NCI-H2107 treated with DMSO at 0.1 percent for 48 hours (cell line): ENCODE data around the gene NFATC1.
"Not testable (repeated sequence)": the region's sequence is repeated elsewhere in the genome, so short reads cannot be mapped to it uniquely, and the experiment has no call there.

ENCODE experiments used
- DNase-seq: peaks from one replicate; lab custom pipeline; 2025; ENCODE audit not compliant: unreplicated experiment; lab: John Stamatoyannopoulos, UW

NFATC1 gene

DNA sequence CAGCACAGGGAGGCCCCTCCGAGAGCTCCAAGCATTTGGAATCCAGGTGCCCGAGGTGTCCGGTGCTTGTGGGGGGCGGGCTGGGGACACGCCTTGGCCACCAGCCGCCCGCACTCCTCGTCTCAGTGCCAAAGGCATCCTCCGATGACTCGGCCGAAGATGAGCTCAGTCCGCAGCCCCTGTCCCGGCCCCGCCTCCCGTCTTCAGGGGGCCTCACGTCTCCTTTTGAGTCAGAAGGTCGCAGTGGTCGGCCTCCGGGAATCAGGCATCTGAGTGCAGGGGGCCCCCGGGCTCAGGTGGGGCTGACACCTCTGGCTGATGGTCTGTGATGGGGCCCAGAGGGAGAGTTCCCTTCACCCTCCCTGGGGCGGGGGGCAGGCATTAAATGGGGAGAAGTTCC, 74.8 kb downstream of the NFATC1 start:
- no peak for DNase-seq

DNA sequence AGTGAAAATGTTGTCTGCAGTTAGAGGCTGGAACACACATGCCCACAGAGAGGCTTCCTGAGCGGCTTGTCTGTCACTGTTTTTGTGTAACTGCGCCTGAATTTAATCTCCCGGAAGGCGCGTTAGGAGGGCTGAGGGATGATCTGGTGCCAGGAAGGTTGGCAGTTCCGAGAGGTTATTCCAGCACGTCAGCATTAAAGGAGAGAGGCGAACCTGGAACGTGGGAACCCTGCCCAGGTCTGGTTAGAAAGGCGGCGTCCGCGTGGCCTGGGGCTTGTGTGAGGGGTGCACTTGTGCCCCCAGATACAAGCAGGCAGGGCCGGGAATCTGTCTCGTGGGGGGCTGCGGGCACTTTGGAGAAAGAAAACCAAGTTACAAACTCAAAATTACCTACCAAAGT, 75.3 kb downstream of the NFATC1 start:
- DNase-seq, result no peak

DNA sequence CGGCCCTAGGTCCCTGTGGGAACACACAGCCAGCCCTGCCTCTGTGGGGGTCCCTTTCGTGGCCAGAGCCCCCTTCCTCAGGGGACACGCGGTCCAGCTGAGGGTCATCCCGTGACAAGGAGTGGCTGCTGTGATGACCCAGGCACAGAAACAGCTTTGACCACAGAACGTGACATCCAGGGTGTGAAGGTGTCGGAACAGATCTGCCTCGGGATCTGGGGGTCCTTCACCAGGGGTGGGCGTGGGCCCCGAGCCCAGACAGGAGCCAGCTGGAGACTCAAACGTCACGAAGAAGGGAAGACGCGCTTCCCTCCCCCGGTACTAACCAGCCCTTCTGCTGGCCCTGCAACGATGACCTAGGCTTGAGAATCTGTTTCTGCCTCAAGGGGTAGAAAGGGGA, 75.9 kb downstream of the NFATC1 start:
- no peak for DNase-seq

DNA sequence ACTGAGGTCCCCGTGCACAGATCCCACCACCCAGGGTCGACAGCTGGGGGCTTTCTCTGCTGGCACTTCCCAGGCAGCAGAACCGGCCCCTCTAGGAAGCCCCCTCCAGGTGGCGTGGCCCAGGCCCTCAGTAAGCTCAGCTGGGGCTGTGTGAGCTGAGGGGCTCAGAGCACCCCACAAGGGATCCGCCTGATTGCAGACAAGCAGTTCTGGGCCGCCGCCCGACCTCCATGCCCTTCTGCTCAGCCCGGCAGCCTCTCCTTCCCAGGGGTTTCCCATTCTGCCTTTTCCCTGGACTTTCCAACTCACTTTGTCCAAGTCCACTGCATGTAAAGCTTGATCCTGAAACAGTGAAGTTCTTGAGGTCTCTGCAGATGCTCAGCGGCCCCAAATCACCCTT, 76.4 kb downstream of the NFATC1 start:
- no peak for DNase-seq

DNA sequence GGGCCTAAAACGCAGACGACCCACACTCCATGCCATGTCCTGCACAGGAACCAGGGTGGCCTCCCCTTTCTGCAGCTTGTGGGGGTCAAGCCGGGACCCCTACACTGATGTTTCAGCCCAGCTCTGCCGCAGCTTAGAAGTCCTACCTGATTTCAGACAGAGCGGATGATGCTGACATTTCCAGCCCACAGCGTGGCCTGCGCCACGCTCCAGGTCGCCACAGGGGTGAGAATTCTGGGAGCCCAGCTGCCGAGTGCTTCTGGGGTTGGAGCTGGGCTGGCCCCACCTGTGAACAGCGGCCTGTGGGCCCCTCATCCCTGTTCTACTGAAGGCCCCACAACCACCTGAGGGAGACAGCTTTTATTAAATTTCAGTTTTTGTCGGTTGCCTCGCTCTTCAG, 77.2 kb downstream of the NFATC1 start:
- no peak for DNase-seq

DNA sequence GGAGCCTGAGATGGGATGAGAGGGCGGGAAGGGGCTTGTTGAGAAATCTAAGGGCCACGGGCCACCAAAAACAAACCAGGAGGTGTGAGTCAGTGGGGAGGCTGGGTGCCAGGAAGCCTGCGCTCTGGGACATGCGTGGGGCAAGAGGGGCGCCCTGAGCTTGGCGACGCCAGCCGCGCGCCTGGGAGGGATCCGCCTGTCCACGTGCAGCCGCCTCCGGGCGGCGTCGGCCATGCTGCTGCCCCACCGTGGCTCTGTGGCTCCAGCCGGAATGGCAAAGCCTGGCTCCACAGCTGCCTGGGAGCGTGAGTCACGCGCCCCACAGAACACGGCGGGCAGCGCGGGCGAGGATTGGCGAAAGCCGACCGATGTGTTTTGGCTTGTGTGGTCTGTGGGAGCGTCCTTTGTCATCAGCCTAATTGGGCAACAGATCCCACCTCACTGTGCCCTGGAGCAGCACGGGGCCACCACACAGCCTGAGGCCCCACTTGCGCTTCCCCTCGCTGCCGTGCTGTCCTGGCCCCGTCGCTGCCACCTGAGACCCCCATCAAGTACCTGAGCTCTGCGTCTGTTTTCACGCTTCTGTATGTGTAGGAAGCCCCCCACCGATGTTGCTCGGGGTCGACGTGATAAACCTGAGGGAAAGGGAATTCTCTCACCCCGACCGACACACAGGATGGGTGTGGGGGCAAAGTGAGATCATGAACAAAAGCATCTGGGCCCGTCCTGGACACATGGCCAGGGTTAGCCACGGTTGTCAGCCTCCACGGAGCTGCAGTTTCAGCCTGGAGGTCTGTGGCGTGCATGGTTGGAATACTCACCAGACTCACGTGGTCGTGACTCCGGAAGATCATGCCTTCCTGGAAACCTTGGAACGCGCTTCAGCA, 80.5 kb downstream of the NFATC1 start:
- no peak for DNase-seq

DNA sequence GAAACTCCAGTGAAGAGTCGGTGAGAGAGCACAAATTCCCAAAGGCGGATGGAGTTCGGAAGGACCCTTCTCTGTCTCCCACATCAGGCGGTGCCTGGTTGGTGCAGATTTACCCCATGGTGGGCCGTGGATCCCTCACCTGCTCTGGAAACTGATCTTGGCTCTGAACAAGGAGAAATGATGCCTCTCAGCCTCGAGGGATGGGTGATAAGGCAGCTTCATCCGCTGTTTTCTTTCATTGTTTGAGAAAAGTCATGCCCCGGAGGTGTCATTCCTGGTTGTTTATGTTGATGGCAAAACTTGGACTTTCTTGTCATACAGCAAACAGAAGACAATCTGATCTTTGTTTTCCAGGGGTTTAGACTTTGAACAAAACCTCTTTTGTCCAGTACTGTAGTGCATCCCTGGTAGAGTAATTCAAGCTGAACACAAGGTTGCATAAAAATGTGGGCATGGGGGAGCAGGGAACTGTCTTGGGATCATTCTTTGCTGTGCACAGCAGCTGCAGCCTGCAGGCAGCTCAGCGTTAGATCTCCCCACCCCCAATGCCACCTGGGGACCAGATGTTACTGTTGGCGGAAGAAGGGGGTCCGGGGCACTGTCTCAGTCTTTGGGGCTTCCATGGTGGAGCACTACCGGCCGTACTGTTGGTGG, 81.3 kb downstream of the NFATC1 start:
- DNase-seq, result no peak

DNA sequence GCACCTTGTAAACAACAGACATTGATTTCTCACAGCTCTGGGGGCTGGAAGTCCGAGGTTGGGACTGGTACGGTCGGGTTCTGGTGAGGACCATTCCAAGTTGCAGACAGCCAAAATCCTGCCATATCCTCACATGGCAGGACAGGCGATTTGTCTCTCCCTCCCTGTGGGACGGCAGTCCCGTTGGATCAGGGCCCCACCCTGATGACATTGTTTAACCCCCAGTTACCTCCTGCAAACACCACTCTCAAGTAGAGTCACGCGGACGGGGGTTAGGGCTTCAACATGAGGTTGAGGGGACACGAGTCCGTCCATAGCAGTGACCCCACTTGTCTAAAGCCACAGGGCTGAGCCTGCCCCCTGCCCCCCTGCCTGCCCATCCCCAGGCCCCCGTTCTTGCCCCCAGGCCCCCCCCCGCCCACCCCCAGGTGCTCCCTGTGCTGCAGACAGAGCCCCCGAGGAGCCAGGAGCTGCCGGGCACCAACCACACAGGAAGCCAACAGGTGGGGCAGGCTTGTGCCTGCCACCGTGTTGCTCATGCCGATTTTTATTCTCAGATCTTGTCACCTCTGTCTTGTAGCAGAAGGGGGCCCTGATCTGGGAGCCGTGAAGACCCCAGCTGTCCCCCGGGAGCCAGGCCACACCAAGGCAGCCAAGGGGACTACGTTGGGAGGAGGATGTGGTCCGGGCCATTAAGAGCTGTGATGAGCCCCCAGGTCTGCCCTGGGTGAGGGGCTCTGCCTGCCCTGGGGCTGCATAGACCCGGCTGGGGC, 82.2 kb downstream of the NFATC1 start:
- no peak for DNase-seq

DNA sequence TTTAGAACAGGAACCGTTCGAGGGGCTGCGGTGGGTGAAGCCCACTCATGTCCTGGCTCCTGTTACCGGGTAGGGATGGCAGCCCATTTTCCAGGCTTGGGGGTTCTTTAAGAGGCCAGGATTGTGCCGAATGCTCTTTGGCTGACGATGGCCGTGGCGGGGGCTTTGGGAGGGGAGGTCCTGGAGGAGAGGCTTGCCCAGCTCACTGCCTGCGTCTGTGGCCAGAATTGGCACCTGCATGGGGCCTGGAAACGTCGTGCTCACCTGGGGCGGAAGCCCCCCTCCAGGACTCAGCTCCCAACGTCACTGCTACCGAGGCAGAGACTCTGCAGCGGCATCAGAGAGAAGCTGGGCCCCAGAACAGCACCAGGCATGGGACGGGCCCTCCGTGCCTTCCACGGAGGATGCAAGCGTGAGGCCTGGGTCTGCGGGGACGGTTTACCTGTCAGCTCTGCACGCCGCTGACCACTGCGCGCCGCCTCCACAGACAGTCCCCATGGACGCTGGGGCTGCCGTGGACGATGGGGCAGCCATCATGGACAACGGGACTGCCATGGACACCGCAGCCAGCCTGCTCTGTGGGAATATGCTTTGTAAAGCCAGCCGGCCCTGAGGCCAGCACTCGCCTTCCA, 82.9 kb downstream of the NFATC1 start:
- DNase-seq, result no peak

DNA sequence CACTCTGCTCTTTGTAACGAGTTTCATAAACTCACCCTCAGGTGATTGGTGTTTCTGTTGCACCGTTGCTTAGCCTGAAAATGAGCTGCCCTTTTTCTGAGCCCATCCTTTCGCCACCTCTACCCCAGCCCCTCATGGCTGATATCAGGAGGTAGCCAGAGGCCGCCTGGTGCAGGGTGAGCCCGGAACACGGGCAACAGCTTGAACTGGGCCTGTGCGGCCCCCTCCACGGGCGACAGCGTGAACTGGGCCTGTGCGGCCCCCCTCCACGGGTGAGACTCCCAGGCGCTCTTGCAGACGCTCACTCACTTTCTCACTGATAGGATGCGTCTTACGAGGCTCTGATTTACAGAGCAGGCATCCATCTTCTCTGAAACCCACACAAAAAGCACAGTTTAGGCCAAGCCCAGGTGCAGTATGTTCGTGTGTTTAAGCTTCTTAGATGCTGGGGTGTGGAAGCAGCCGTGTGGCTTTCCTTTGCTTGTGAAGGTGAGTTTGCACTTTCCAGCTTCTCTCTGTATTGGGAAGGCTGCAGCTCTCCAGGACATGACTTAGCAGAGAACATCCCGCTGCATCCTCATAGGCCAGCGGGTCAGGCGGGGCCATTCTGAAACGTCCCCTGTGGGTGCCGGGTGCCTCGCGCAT, 83.5 kb downstream of the NFATC1 start:
- DNase-seq, result no peak

DNA sequence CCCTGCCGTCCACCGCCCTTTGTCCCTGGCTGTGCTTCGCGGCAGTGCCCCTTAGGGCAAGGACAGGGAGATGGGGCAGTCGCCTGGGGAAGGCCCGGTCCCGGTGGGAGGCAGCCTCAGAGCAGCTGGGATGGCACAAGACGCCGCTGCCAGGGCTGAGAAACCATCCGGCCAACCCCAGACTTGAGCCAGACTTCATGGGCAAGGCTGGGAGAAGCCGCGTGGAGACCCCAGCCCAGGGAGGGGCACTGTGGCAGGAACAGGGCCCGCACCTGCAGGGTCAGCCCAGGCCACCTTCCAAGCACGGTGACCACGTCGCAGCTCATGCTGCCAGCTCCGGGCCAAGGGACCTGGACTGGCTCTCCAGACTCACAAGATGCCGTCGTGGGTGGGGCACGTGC, 84.0 kb downstream of the NFATC1 start:
- no peak for DNase-seq

DNA sequence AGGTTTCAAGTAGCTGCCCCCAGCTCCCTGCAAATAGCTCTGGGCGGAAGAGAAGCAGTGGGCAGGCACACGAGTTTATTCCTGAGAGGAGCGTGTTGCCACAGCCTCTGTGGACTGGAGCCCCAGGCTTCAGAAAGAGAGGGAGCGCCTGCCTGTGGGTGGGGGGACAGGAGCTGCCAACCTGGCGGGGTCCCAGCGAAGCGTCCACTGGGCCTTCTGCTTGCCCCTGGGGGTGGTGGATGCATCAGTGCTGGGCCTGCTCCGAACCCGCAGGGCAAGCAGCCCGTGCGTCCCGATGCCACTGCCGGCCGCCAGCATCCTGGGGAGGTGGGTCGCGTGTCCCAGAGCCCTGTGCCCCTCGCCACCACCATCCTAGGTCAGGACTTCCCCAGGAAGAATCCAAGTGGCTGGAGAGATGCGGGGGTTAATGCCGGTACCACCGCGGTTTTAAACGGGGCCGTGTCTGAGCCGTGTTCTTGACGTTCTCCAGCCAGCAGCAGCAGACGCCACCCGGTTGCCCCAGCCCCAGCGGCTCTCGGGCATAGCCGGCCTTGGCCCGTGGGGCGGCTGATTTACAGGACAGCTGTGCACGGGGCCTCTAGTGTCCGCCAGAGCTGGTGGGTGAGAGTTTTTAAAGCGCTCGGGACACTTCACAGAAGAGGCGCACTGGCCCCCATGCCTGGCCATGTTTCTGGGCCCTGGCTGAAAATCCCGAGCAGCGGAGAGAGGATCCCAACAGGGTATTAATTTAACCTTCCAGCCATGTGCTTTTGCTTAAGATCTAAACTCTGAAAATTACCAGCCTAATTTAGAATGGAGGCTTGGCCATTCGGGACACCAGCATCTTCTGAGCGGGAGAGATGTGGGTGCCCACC, 84.7 kb downstream of the NFATC1 start:
- DNase-seq, result no peak

DNA sequence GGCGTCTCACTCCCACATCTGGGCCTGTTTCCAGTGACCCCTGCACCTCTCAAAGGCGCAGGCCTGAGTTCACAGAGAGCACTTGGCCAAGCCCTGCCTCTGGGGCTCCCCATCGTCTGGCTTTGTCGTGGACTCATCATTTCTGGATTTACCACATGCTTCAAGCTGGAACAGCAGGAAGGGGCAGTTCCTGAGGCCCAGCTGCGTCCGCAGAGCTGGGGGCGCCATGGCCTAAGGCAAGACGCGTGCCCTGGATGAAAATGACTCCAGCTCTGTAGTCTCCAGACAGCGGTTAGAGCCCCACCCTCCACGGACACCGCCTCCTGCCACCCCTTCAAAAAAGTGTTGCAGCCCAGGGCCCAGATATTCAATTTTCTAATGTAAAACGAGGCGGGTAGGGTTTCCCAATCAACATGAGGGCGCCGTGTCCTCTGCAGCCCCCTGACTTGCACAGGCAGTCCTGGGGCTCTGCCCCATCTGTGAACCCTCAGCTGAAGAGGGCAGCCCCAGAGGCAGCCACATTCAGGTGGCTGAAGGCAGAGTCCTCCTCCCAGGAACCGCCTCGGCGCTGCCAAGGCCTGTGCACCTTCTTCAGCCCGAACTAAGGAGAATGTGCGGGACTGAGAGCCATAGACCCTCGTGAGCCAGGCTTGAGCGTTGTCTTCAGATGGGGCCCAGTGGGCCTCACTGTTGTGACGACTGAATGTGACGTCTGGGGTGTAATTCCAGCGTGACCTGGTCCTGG, 85.5 kb downstream of the NFATC1 start:
- DNase-seq, result no peak

DNA sequence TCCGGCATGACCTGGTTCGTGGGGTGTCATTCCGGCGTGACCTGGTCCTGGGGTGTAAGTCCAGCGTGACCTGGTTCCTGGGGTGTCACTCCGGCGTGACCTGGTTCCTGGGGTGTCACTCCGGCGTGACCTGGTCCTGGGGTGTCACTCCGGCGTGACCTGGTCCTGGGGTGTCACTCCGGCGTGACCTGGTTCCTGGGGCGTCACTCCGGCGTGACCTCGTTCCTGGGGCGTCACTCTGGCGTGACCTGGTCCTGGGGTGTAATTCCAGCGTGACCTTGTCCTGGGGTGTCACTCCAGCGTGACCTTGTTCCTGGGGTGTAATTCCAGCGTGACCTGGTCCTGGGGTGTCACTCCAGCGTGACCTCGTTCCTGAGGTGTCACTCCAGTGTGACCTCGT, 87.7 kb downstream of the NFATC1 start:
- DNase-seq, result not testable (repeated sequence)

DNA sequence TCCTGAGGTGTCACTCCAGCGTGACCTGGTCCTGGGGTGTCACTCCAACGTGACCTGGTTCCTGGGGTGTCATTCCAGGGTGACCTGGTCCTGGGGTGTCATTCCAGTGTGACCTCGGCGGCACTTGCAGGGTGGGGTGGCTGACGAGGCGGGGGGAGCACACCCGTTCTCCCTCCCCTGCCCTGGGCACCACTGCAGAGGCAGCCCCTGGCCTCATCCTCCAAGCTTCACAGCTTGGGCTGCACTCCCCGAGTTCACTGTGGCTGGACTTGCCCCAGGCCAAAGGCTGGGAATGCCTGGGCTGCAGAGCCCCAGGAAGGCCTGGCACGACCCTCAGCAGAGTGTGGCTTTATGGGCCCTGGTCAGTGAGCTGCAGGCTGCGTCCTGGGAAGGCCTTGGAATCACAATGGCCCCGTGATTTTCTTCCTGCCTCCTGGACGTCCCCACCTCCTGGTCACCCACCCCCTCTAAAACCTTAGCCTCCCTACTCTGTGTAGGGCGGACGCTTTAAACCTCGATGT, 88.3 kb downstream of the NFATC1 start:
- no peak for DNase-seq

DNA sequence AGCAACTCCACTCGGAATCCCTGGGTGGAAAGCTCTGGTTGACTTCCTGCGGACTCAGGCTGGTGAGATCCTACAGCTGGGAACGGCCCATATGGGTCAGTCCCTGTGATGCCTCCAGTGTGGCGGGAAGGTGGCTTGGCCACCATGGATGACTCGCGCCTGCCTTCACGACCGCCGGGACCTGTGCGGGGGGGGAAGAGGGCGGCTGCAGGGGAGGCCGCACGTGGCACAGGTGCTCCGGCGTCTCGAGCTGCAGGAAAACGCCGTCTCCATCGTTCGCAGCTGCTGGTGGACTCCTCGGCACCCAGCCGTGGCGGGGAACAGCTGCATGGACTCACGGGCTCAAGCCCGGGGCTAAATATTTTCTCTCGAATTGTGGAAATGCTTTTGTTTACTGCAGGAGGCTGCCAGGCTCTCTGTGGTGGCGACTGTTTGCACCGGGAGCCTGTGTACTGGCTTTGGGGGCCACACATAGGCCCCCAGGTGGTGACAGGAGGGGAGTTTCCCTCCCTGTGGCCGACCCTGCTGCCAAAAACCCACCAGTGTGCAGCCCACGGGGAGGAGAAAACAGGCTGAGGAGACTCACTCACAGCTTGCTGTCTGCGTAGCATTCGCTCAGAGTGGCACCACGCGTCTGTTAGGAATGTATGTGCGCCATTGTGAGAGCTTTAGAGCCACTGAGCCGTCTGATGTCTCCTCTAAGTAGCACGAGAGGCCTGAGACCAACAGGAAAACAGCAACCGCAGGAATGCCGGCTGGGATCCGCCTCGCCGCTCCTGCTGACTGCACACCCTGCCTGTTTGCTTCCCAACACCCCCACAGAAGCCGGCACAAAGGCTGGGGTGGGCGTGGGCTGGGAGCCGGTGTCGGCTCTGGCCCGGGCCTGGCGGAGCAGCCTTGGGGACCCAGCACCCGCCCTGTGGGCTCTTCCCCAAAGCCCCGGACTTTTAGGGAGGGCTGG, 89.2 kb downstream of the NFATC1 start:
- DNase-seq, result no peak

DNA sequence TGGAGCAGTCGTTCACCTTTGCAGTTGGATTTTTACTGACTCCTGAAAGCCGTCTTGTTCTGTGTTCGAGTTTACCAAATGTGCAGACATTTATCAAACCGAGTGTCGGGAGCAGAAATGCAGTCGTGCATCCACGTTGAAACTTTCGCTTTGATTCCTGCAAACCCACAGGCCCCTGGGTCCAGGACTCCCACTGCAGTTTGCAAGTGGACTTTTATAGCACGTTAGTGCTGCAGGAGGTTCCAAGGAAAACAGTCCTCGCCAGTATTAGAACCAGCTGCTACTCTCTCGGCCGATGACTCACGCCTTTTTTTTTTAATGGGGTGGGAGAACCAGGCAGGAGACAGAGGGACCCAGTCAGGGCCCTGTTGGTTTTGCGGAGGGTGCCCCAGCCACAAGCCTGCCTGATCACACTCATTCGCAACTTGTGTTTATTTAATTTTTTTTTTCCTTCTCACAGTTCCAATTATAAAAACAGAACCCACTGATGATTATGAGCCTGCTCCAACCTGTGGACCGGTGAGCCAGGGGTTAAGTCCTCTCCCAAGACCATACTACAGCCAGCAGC, 90.1 kb downstream of the NFATC1 start:
- DNase-seq, result no peak
